HG03066 (cell line): ENCODE results near the gene MED22.

ENCODE experiments used
- ATAC-seq: cut with Tn5 transposase; IDR thresholded peaks from one replicate; pipeline ENCODE4 v1.9.1; 2021; ENCODE audit warnings: low read depth; ENCODE audit not compliant: unreplicated experiment

MED22 gene

GRCh38 chr9:133356391-133357091 is 8.6 kb upstream of the MED22 start, which contains the start of the genes SURF1 and SURF2:
Gene SURF1, minus strand, starts transcription at chr9:133356487. Its CDS starts 34 bp downstream, at chr9:133356453.
Gene SURF2, plus strand, starts transcription at chr9:133356550. Its CDS starts 43 bp downstream, at chr9:133356593.
- peak; percentile 68 for ATAC-seq

- ATAC-seq: peak; percentile 28
Observed at GRCh38 chr9:133355881-133356357, 8.0 kb upstream of the MED22 start.

DNA sequence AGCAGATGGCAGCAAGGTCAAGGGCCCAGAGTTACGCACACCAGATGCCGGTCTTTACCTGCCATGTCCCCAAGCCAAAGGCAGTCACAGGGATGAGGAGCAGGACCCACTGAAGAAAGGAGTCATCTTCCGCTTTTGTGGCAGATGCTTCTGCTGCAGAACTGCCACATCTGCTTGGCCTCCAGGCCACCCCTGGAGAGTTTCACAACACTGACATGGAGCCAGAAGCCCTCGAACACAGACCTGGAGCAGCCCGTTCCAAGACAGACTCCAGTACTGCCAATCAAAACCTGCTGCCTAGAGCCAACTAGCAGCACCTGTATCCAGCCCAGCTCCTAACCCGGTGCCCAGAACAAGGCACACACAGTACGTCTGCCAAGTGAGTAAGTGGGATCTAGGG is 6.8 kb upstream of the MED22 start:
- ATAC-seq: no peak

DNA sequence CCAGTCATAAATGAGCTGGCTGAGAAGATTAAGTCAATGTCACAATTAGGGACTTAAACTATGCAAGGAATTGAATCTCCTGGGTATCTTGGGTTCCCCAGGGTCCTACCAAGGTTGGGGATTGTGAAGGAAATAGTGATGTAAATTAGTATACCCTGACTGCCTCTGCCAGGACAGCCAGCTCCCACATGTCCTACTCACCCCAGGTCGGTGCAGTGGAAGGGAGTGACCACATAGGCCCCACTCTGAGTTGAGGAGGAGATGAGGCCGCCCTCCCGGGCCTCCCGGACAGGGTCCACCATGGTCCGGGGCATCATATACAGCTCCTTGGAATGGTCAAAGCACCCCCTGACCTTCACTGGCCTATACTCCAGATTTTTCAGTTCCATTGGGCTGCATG is 5.6 kb upstream of the MED22 start:
- no peak for ATAC-seq

GRCh38 chr9:133352635-133353340 is 4.9 kb upstream of the MED22 start:
- ATAC-seq: no peak

DNA sequence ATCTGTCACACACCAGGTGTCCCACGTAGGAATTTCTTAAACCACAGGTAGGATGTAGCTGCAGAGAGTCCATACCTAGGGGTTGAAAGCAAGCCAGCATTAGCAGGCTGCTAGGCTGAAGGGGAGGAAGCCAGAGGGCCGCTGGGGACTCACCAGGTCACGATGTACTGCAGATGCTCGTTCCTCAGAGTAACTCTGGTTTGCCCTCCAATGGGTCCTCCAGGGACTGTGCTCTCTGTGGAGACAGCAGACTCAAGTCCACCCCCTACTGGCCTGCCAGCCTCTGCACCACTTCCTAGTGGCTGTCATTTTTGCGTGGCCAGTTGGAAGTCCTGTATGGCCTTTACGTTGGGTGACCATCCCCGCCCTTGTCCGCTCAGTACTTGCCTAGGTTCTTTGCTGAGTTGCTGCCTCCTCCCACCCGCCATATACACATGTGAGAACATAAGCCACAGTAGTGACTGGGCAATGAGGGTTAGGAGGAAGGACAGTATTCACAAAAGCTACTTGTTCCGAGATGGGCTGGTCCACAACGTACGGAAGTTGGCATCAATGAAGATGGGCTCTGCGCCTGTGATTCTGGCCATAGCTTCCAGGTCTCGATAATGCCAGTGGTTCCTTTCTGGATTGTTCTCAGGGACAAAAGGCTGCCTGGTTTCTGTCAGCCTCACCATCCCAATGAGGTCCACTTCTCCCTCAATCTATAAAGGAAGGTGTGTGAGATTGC is 4.1 kb upstream of the MED22 start:
- no peak for ATAC-seq

GRCh38 chr9:133351526-133351907 is 3.6 kb upstream of the MED22 start:
- no peak for ATAC-seq

DNA sequence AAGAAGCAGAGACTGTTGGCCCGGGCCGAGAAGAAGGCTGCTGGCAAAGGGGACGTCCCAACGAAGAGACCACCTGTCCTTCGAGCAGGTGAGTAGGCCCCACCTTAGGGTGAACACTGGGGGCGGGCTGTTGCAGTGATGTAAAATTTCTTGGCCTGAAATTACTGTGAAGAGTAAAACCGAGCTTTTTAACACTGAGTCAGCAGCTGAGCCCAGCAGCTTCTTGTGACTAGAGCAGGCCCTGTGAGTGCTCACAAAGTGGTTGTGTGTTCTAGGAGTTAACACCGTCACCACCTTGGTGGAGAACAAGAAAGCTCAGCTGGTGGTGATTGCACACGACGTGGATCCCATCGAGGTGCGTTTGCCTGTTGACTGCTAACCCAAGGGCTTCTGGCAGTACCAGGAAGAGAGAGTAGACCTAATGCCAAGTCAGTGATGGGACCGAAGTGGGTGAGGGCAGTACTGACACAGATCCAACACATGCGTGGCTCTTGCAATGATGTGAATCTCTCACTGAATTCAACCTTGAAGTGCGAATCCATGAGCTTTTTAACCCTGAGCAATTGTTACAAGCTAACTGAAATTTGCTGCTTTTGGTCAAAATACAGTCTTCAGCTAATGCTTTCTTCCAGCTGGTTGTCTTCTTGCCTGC is 2.2 kb upstream of the MED22 start:
- ATAC-seq: no peak

DNA sequence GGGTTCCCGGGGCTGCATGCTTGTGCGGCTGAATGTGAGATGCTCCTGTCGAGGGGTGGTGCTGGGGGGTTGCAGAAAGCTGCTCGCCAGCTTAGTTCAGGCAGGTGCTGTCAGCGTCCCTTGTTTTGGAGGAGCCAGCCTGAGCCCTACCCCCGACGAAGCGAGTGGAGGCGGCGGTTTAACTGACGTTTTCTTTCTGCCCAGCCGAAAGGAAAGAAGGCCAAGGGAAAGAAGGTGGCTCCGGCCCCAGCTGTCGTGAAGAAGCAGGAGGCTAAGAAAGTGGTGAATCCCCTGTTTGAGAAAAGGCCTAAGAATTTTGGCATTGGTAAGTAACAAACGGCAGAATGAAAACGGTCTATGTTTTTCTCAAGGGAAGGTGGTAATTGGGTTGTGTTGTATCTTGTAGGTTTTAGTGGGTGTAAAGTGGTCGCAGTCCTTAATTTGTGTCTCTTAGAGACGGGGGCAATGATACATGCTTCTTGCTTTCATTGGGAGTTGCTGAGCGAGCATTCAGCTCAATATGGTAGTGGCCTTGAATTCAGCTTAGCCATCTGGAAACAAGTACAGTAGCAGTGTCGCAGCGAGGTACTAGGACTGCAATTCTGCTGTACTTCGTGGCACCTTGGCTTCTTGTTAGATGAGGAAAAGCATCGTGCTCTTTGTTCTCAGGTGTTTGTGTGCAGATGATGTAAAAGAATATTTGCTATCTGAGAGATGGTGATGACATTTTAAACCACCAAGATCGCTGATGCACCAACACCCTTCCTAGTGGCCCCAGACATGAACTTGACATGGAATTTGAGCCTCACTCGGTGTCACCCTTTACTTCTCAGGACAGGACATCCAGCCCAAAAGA is 1.0 kb upstream of the MED22 start:
- no peak for ATAC-seq

DNA sequence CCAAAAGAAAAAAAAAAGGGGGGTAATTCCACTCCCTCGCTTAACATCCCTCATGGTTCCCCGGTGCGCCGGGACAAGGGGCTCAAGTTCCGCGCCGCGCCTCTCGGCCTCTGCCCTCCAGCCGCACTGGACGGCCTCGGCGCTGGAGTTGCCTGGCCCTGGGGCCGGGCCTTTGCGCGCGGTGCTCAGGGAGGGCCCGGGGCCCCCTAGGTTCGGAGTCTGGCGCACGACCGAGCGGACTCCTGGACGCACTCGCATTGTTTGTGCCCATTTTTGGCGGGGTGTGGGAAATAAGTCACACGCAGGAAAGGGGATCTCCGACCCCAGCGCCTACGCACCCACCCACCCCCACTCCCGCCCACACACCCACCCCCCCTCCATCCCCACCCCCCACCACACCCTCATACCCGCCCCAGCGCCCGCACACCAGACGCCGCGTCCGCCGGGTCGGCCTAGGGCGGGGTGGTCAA is 381 bp downstream of the MED22 start:
- no peak for ATAC-seq

- ATAC-seq: no peak
Observed at GRCh38 chr9:133346021-133346785, 1.7 kb downstream of the MED22 start.

GRCh38 chr9:133345596-133345995 is 2.3 kb downstream of the MED22 start:
- ATAC-seq: no peak

- no peak for ATAC-seq
Observed at GRCh38 chr9:133344979-133345378, 3.0 kb downstream of the MED22 start.

DNA sequence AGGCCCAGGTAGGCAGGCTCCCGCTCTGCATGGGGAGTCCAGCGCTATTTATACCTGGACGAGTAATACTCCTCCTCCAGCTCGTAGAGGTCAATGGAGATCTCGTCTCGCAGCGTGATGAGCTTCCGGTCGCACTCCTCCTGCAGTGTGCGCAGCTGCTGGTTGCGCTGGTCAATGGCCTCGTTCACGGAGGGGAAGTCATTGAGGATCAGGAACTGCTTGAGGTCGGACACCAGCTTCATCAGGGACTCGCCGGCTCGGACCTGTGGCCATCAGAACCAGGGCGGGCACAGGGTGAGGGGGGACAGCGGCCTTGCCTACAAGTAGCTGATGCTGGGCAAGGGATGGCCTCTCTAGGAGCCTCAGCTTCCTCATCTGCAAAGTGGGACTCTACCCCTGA is 3.9 kb downstream of the MED22 start:
- ATAC-seq: no peak

- no peak for ATAC-seq
Observed at GRCh38 chr9:133342570-133342969, 5.4 kb downstream of the MED22 start.

GRCh38 chr9:133342069-133342406 is 5.9 kb downstream of the MED22 start:
- no peak for ATAC-seq

DNA sequence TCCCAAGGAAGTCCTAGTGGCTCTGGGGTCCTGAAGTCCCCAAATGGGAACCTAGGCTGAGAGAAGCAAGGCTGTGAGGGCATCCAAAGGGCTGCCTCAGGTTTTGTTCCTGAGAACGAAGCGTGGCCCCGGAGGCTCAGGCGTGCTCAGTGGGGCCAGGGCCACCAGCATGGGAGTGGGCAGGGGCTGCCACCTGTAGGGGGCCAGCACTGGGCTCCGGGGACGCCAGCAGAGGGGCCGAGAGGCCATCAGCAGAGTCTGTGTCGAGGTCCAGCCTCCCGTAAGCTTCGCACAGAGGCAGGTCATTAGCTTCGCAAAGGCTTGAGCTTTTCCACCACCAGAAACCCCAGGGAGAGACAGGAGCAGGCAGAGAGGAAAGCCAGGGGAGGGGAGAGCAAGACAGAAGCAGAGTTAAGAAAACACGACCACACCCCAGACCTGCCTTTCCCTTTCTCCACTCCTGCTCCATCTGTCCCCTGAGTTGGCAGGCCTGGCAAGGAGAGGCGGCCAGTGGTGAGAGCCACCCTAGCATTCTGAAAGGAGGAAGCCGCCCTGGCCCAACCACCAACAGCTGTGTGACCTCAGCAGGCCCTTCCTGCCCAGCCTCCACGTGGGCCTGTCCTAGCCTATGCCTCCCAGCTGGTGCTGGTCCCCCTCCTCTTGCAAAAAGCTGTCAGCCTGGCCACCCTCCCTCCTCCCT is 6.4 kb downstream of the MED22 start:
- no peak for ATAC-seq

DNA sequence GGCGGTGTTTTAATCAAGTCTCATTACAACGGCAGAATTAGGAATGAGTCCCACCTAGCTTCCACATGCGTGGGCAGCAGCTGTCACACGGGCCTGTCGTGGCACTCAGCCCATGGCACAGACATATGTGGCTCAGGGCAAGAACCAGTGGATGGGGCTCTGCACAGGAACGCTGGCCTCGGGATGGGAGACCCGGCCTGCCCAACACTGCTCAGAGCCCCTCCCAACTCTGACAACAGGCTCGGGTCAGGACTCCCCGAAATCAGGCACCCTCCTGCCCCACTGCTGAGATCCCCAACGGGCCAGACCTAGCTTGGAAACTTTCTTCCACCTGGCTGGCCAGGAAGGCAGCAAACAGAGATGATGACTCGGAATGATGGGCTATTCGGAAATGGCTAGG is 7.0 kb downstream of the MED22 start:
- ATAC-seq: no peak

DNA sequence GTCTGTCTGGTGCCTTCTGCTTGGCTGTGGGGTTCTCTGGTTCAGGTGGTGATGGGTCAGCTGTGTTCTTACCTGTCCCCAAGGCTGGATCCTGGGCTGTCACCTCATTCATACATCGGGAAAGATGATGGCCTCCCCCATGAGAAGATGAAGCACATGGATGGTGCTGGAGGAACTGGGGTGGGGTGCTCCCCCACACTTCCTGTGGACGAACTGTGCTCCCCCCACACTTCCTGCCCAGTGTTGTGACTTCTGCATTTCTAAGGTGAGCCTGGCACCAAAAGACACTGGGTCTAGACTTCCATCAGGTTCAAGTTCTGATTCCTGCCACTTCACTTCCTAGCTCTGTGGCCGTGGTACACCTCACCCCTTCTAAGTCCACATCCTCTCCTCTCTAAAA is 7.7 kb downstream of the MED22 start:
- ATAC-seq: no peak
